Keratinocyte (primary cell): Measurements from ENCODE around the gene C1orf53.

Experiments
- CTCF ChIP-seq, 3 experiments: IDR thresholded peaks in 1 of 3; conservative IDR thresholded peaks in 1 of 3; optimal IDR thresholded peaks in 1 of 3; 2 replicates in 2 of 3; 3 replicates in 1 of 3; pipeline versions ENCODE3 to v1.5.1; 2011; ENCODE audit warnings: low read length in 3 of 3, mild to moderate bottlenecking in 3 of 3, moderate library complexity in 2 of 3, control low read depth in 1 of 3, inconsistent platforms in 1 of 3; ENCODE audit not compliant: insufficient read depth in 2 of 3; ENCODE audit errors: extremely low read depth in 1 of 3
- EZH2 ChIP-seq: IDR thresholded peaks from one replicate; pipeline ENCODE4 v1.6.1; 2012; ENCODE audit warnings: inconsistent platforms, mild to moderate bottlenecking, low read length, moderate library complexity

- no peak for TF ChIP-seq CTCF (optimal IDR thresholded peaks at IDR 0.05 in 1 of 3, IDR thresholded peaks at IDR 0.05 in 1 of 3, conservative IDR thresholded peaks at IDR 0.05 in 1 of 3; ENCODE audit: extremely low read depth in 1 of 3, insufficient read depth in 2 of 3, low read length in 3 of 3)
- peak; percentile 98 for TF ChIP-seq EZH2
Observed at GRCh38 chr1:197910120-197910991, 7.9 kb downstream of the C1orf53 start.
